Transverse colon (tissue), 3 donors: ENCODE results near the gene KRT83.

Experiments
- EP300 ChIP-seq: sonication (generic); formaldehyde crosslinking; IDR thresholded peaks from one replicate; pipeline ENCODE4 v1.6.1; 2017; ENCODE audit warnings: antibody characterized with exemption, low read depth
- POLR2A ChIP-seq: fragments of 450-650 bp; IDR thresholded peaks from one replicate; pipeline ENCODE4 v1.6.1; 2016; ENCODE audit warnings: antibody characterized with exemption, mild to moderate bottlenecking, moderate library complexity
- TF ChIP-seq, protein P1 (sequence below), 5 experiments: fragments of 200-600 bp in 3 of 5; fragments of 450-650 bp in 2 of 5; sonication (generic) in 3 of 5; IDR thresholded peaks; 1 replicate in 2 of 5; 2 replicates in 3 of 5; pipeline ENCODE4 v1.5.1; 2016 to 2017; ENCODE audit warnings: antibody characterized with exemption in 5 of 5, inconsistent platforms in 3 of 5, mild to moderate bottlenecking in 2 of 5, moderate library complexity in 1 of 5

DNA sequence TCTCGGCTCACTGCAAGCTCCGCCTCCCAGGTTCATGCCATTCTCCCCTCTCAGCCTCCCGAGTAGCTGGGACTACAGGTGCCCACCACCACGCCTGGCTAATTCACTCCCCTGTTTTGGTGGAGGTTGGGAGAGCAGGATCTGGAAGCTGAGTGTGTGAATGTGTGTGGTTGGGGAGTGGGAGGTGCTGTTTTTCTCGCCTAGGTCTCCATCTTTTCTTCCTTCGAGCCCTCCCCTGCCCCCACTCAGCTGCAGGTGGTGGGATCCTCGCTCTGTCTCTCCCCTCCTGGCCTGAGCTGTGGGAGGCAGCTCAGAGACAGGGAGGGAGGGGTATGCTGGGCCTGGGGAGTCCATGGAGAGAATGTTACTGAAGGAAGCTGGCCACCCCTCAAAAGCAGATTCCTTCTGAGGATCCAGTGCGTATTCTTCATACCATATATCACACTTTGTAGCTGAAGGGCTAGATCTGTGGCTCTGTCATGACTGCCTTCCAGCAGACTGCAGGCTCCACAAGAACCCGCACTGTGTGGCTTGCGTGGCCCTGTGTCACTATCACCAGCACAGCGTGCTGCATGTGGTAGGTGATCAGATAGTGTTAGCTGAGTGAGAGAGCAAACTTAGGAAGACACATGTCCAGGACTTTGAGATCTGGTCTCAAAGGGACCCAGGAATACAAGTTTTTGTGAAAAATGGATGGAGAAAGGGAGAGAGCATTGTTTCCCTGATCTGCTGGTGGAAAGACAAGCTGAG, 2.8 kb downstream of the KRT83 start:
- TF ChIP-seq POLR2A (no peak), EP300 (no peak)
- TF ChIP-seq, protein P1, sequence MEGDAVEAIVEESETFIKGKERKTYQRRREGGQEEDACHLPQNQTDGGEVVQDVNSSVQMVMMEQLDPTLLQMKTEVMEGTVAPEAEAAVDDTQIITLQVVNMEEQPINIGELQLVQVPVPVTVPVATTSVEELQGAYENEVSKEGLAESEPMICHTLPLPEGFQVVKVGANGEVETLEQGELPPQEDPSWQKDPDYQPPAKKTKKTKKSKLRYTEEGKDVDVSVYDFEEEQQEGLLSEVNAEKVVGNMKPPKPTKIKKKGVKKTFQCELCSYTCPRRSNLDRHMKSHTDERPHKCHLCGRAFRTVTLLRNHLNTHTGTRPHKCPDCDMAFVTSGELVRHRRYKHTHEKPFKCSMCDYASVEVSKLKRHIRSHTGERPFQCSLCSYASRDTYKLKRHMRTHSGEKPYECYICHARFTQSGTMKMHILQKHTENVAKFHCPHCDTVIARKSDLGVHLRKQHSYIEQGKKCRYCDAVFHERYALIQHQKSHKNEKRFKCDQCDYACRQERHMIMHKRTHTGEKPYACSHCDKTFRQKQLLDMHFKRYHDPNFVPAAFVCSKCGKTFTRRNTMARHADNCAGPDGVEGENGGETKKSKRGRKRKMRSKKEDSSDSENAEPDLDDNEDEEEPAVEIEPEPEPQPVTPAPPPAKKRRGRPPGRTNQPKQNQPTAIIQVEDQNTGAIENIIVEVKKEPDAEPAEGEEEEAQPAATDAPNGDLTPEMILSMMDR (IDR thresholded peaks at IDR 0.05): no peak
